ENCODE measurements around the gene PML.
"Not testable (repeated sequence)": the region's sequence is repeated elsewhere in the genome, so short reads cannot be mapped to it uniquely, and the experiment has no call there.

The PML gene

DNA sequence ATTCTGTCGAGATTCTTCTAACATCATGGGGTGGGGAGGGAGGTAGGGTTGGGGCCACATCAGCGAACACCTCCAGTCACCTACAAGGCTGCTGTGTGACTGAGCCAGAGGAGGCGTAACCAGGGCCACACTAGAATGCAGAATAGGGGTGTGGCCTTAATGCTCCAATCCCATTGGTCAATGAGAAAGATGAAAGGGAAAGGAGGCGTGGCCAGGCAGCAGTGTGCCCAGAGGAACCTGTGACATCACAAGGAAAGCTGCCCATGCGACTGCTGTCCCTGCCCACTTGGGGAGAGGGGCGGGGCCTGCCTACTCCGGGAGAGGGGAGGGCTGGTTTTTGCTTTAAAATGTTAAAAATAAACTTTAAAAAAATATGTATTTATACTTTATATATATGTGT lies 87.9 kb downstream of the PML start, which contains the start of gene GOLGA6A:
TSS of gene GOLGA6A (minus strand) at position 101 of the 400 bp plus-strand sequence. CDS start at position 60, 41 bp downstream.
- not testable (repeated sequence) for DNase-seq, H3K4me3 Mint-ChIP-seq

DNA sequence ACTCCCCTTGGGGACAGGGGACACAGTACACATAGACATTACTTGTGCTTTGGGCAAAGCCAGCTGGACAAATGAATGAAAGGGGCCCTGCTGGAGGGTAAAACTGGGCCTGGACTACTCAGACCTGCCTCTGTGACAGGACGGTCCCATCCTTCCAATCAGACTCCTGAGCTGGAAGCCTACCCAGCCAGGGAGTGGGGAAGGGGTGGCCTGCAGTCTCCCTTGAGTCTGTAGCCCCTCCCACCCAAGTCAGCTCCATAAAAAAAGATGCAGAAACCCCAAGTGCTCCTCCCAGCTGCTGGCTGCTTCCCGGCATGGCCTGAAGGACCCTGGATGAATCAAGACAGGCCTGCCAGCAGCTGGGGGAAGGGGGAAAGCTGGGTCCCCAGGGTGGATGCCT lies 100.1 kb downstream of the PML start:
- H3K9me3 Mint-ChIP-seq; H3K27ac Mint-ChIP-seq; H3K4me1 Mint-ChIP-seq (ENCODE audit: low read depth); DNase-seq; H3K36me3 Mint-ChIP-seq (ENCODE audit: low read depth); H3K27me3 Mint-ChIP-seq; H3K4me3 Mint-ChIP-seq: not testable (repeated sequence)

More for the DNA sequence above, 87.9 kb downstream of the PML start, which contains the start of gene GOLGA6A:
- not testable (repeated sequence) for H3K9me3 Mint-ChIP-seq; H3K4me1 Mint-ChIP-seq (ENCODE audit: low read depth); H3K36me3 Mint-ChIP-seq (ENCODE audit: low read depth); H3K27ac Mint-ChIP-seq; H3K27me3 Mint-ChIP-seq

DNA sequence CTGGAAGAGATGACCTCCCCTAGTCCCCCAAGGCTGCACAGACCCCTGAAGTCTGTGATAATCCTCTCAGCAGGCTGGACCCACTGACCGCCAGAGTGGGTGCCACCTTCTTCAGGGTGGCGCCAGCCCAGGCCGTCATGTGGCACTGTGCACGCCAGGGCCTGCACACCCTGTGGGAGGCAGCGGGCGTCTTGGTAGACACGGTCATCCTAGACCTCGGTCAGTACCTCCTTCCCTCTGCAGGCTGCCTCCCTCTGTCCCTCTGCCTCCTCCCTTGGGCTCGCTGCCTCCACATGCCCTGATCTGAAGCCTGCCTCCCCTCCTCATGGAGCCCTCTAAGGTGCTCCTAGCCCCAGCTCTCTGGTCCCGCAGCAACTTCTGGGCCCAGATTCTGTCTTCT lies 101.1 kb downstream of the PML start:
- not testable (repeated sequence) for H3K9me3 Mint-ChIP-seq; H3K27ac Mint-ChIP-seq; DNase-seq; H3K4me3 Mint-ChIP-seq; H3K27me3 Mint-ChIP-seq; H3K36me3 Mint-ChIP-seq (ENCODE audit: low read depth); H3K4me1 Mint-ChIP-seq (ENCODE audit: low read depth)

DNA sequence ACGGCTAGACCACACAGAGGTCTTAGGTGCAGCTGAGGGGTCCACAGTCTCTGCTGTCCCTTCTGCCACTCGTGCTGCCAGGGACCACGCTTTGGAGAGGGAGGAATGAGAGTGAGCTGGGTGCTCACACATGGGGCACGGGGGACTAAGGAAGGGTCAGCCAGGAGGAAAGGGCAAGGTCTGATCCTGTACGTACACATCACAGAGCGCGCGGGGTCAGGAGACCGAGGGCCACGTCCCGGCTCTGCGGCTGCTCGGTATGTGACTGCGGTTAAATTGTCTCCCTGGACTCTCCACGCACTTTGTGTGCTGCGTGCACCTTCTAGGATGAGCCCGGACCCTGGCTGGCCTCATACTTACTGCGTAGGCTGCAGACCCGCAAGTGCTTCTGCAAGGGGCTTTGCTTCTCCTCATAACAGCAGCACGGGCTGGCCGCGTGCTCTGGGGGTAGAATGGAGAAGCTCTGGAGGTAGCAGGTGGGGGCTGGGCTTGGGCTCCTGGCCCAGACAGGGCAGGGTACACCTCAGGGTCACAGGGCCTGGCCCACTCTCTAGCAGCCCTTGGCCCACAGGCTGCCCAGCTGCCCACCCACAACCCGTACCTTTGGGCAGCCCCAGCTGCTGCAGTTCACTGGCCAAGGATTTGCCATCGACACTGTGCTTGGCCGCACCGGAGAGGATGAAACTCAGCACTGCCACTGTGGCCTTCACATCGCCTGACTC lies 102.4 kb downstream of the PML start:
- not testable (repeated sequence) for H3K4me1 Mint-ChIP-seq (ENCODE audit: low read depth); H3K36me3 Mint-ChIP-seq (ENCODE audit: low read depth); H3K27me3 Mint-ChIP-seq; H3K9me3 Mint-ChIP-seq; DNase-seq; H3K27ac Mint-ChIP-seq; H3K4me3 Mint-ChIP-seq

Data from activated T-cell treated with anti-CD3 and anti-CD28 coated beads, Interleukin-2, amount 50 U/mL, for 24 hours (primary cell).